Measurements from ENCODE around the gene PLAU. TPM values are rescaled to one million over a fixed set of nuclear protein-coding genes. Genes with fewer than 3 reads are reported as not detected.
"Not testable (repeated sequence)": the region's sequence is repeated elsewhere in the genome, so short reads cannot be mapped to it uniquely, and the experiment has no call there.

Gene PLAU
- total and polyA plus RNA-seq, 3 donors from 2014 or later: 0.87 to 13.6 (median 1.7) TPM

GRCh38 chr10:73915206-73915851 lies 4.4 kb downstream of the PLAU start:
- Histone ChIP-seq H3K27ac (no peak overlapping the region), H3K27me3 (no peaks in the 10 kb centered on the region), H3K4me3 (no peak overlapping the region), H3K36me3 (ENCODE audit: low read depth, missing control alignments) (no peaks in the 10 kb centered on the region), H3K4me1 (peaks cover 3% of the 10 kb centered on the region), H3K9me3 (no peaks in the 10 kb centered on the region)
- TF ChIP-seq CTCF (IDR thresholded peaks at IDR 0.05) (no peak), POLR2A (IDR thresholded peaks at IDR 0.05) (no peak)
- WGBS, 2 donors: 77 to 85% methylated on average over 8 of the region's 8 CpGs
- DNase-seq: no peak
- intact Hi-C loops (cut with DNase I; ENCODE audit: low total_unique reads): no loop called here

- TF ChIP-seq POLR2A (IDR thresholded peaks at IDR 0.05): no peak
- no peak for TF ChIP-seq CTCF (IDR thresholded peaks at IDR 0.05)
- intact Hi-C loops (cut with DNase I; ENCODE audit: low total_unique reads): no loop called here
- Histone ChIP-seq H3K27me3 (no peaks in the 10 kb centered on the region), H3K36me3 (ENCODE audit: low read depth, missing control alignments) (no peaks in the 10 kb centered on the region), H3K27ac (no peak overlapping the region), H3K9me3 (no peaks in the 10 kb centered on the region), H3K4me3 (no peak overlapping the region), H3K4me1 (no peaks in the 10 kb centered on the region)
- WGBS, 2 donors: 65 to 71% methylated on average over 5 of the region's 5 CpGs
- DNase-seq: no peak
Observed at GRCh38 chr10:73916761-73917470, 6.0 kb downstream of the PLAU start.

- Histone ChIP-seq H3K27me3 (no peaks in the 10 kb centered on the region), H3K27ac (no peak overlapping the region), H3K4me3 (no peak overlapping the region), H3K4me1 (no peaks in the 10 kb centered on the region), H3K36me3 (ENCODE audit: low read depth, missing control alignments) (no peaks in the 10 kb centered on the region), H3K9me3 (no peaks in the 10 kb centered on the region)
- 90 to 98% methylated on average over 3 of the region's 3 CpGs for WGBS, 2 donors
- DNase-seq: no peak
- intact Hi-C loops (cut with DNase I; ENCODE audit: low total_unique reads): no loop called here
- TF ChIP-seq POLR2A (IDR thresholded peaks at IDR 0.05): no peak
- no peak for TF ChIP-seq CTCF (IDR thresholded peaks at IDR 0.05)
Observed at GRCh38 chr10:73917566-73918305, 6.8 kb downstream of the PLAU start.

GRCh38 chr10:73919481-73919880 lies 8.5 kb downstream of the PLAU start:
- H3K36me3 ChIP-seq (ENCODE audit: low read depth, missing control alignments); H3K9me3 ChIP-seq; H3K27me3 ChIP-seq; DNase-seq; H3K4me1 ChIP-seq; intact Hi-C loops (cut with DNase I; ENCODE audit: low total_unique reads); H3K4me3 ChIP-seq: not testable (repeated sequence)
- 92 to 93% methylated on average over 8 of the region's 8 CpGs for WGBS, 2 donors
- peak overlapping the region in 1 of 2 donors; percentile 56 for H3K27ac ChIP-seq

GRCh38 chr10:73920089-73920488 lies 9.2 kb downstream of the PLAU start:
- 36 to 38% methylated on average over 4 of the region's 4 CpGs for WGBS, 2 donors
- Histone ChIP-seq H3K36me3 (ENCODE audit: low read depth, missing control alignments) (no peaks in the 10 kb centered on the region), H3K9me3 (no peaks in the 10 kb centered on the region), H3K27ac (peak overlapping the region in 1 of 2 donors; percentile 56), H3K4me3 (no peak overlapping the region), H3K4me1 (no peaks in the 10 kb centered on the region), H3K27me3 (no peaks in the 10 kb centered on the region)
- TF ChIP-seq POLR2A (IDR thresholded peaks at IDR 0.05) (no peak), CTCF (IDR thresholded peaks at IDR 0.05) (no peak)
- intact Hi-C loops (cut with DNase I; ENCODE audit: low total_unique reads): no loop called here
- DNase-seq: peak; percentile 48

Data from testis (tissue), 3 donors.